ENCODE results near the gene POPDC2. TPM values are rescaled to one million over a fixed set of nuclear protein-coding genes. Genes with fewer than 3 reads are reported as not detected.

POPDC2 gene
- total RNA-seq, 1 donor from 2014 or later = 1.4 TPM

DNA sequence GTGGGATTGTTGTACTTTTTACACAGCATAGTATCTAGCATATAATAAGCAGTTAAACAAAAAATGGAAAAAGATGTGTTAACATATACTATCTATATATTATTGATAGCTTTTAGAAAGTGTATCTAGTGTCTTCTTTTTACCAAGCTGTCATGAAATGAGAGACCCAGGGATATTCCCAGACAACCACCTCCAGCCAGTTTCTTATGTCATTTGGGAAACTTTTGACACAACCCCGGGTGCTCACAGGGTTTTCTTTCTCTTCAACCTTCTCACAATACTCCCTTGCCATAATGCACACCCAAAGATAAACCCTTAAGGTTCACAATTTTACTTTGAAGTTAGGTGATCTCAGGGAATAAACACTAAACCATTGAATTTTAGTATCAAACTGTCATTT is 67.5 kb downstream of the POPDC2 start:
- TF ChIP-seq, protein P1, sequence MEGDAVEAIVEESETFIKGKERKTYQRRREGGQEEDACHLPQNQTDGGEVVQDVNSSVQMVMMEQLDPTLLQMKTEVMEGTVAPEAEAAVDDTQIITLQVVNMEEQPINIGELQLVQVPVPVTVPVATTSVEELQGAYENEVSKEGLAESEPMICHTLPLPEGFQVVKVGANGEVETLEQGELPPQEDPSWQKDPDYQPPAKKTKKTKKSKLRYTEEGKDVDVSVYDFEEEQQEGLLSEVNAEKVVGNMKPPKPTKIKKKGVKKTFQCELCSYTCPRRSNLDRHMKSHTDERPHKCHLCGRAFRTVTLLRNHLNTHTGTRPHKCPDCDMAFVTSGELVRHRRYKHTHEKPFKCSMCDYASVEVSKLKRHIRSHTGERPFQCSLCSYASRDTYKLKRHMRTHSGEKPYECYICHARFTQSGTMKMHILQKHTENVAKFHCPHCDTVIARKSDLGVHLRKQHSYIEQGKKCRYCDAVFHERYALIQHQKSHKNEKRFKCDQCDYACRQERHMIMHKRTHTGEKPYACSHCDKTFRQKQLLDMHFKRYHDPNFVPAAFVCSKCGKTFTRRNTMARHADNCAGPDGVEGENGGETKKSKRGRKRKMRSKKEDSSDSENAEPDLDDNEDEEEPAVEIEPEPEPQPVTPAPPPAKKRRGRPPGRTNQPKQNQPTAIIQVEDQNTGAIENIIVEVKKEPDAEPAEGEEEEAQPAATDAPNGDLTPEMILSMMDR (IDR thresholded peaks at IDR 0.05; ENCODE audit: partially characterized antibody, unreplicated experiment) = no peak
- Mint-ChIP-seq H3K27ac (ENCODE audit: unreplicated experiment) (no peak overlapping the region), H3K4me3 (ENCODE audit: unreplicated experiment) (no peak overlapping the region), H3K9me3 (ENCODE audit: unreplicated experiment) (peaks cover 2% of the 10 kb centered on the region), H3K4me1 (ENCODE audit: low read depth, unreplicated experiment) (no peaks in the 10 kb centered on the region), H3K36me3 (ENCODE audit: unreplicated experiment) (no peaks in the 10 kb centered on the region), H3K27me3 (ENCODE audit: unreplicated experiment) (peaks cover 1% of the 10 kb centered on the region)
- no peak for DNase-seq

Other genes with a start within 250 kb of the POPDC2 start
- 22.8 TPM for gene TMEM39A, start 197.0 kb downstream of the POPDC2 start, total RNA-seq (ENCODE audit: unreplicated experiment)
- gene POGLUT1, start 191.6 kb downstream of the POPDC2 start, total RNA-seq (ENCODE audit: unreplicated experiment) = 17.4 TPM
- 75.4 TPM for gene TIMMDC1, start 162.0 kb downstream of the POPDC2 start, total RNA-seq (ENCODE audit: unreplicated experiment)
- not detected for gene CD80, start 101.0 kb downstream of the POPDC2 start, total RNA-seq (ENCODE audit: unreplicated experiment)
- 1.1 TPM for gene ADPRH, start 81.1 kb downstream of the POPDC2 start, total RNA-seq (ENCODE audit: unreplicated experiment)
- gene PLA1A, start 62.7 kb downstream of the POPDC2 start, total RNA-seq (ENCODE audit: unreplicated experiment) = not detected
- gene COX17, start 16.8 kb upstream of the POPDC2 start, total RNA-seq (ENCODE audit: unreplicated experiment) = 38.0 TPM
- gene CFAP91, start 42.4 kb upstream of the POPDC2 start, total RNA-seq (ENCODE audit: unreplicated experiment) = 0.59 TPM
- not detected for gene NR1I2, start 121.5 kb upstream of the POPDC2 start, total RNA-seq (ENCODE audit: unreplicated experiment)